Peyer's patch (tissue), 4 donors: ENCODE results near the gene KIRREL1. TPM values are rescaled to one million over a fixed set of nuclear protein-coding genes. Genes with fewer than 3 reads are reported as not detected.

ENCODE experiments used
- DNase-seq, 3 donors: peaks; one replicate each; pipeline ENCODE4 v3.0.0-alpha.2; 2017 to 2019
- H3K27ac ChIP-seq, 4 donors: fragments of 200-600 bp; sonication (generic); one replicate each; pipeline ENCODE4 v1.5.1; 2016 to 2019
- H3K27me3 ChIP-seq, 2 donors: fragments of 200-600 bp; sonication (generic); one replicate each; pipeline ENCODE4 v1.5.1; 2019
- H3K36me3 ChIP-seq, 3 donors: fragments of 200-600 bp; sonication (generic); one replicate each; pipeline ENCODE4 v1.5.1; 2016 to 2019
- H3K4me1 ChIP-seq, 4 donors: fragments of 200-600 bp; sonication (generic); one replicate each; pipeline ENCODE4 v1.5.1; 2016 to 2019
- H3K4me3 ChIP-seq, 4 donors: fragments of 200-600 bp; sonication (generic); 1 replicate in 3 of 4; 2 replicates in 1 of 4; pipeline ENCODE4 v1.5.1; 2016 to 2019; ENCODE audit warnings: mild to moderate bottlenecking in 1 of 4
- H3K9me3 ChIP-seq, 4 donors: fragments of 200-600 bp; sonication (generic); one replicate each; pipeline ENCODE4 v1.5.1; 2016 to 2019; ENCODE audit warnings: mild to moderate bottlenecking in 1 of 4
- POLR2A ChIP-seq, 2 donors: fragments of 450-650 bp; IDR thresholded peaks; one replicate each; pipeline ENCODE4 v1.5.1; 2017; ENCODE audit warnings: antibody characterized with exemption in 2 of 2, mild to moderate bottlenecking in 2 of 2, moderate library complexity in 2 of 2
- total RNA-seq, 4 donors: library from RNA; depleted of rRNA; stranded (reverse); fragments of >200 nt; gene quantifications; one replicate each; pipeline ENCODE4 v1.1.0, GENCODE V29; 2016
- TF ChIP-seq, protein P1 (sequence below), 6 experiments: fragments of 450-650 bp in 4 of 6; fragments of 200-600 bp in 2 of 6; sonication (generic) in 1 of 6; IDR thresholded peaks; one replicate each; pipeline ENCODE4 v1.5.1; 2017 to 2019; ENCODE audit warnings: antibody characterized with exemption in 6 of 6, mild to moderate bottlenecking in 3 of 6, moderate library complexity in 1 of 6

The KIRREL1 gene
- total RNA-seq, 4 donors from 2014 or later, result 2.8 to 29.7 (median 11.1) TPM

DNA sequence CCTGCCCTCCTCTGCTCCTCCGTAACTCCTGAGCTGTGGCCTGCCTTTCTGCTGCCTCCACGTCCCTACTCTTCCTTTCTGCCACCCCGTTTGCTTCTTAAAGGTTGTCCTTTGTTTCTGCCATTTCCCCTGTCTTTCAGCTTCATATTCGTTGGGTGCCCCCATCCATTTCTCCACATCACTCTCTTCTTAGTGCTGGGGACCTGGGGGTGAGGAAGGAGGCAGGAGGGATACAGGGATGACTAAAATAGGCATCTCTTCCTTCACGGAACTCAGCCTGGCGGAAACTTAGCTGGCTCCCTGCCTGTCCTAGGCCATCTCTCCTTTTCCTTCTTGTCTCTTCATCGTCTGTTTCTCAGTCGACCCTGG, 120.3 kb downstream of the KIRREL1 start:
- no peak for DNase-seq
- TF ChIP-seq, protein P1, sequence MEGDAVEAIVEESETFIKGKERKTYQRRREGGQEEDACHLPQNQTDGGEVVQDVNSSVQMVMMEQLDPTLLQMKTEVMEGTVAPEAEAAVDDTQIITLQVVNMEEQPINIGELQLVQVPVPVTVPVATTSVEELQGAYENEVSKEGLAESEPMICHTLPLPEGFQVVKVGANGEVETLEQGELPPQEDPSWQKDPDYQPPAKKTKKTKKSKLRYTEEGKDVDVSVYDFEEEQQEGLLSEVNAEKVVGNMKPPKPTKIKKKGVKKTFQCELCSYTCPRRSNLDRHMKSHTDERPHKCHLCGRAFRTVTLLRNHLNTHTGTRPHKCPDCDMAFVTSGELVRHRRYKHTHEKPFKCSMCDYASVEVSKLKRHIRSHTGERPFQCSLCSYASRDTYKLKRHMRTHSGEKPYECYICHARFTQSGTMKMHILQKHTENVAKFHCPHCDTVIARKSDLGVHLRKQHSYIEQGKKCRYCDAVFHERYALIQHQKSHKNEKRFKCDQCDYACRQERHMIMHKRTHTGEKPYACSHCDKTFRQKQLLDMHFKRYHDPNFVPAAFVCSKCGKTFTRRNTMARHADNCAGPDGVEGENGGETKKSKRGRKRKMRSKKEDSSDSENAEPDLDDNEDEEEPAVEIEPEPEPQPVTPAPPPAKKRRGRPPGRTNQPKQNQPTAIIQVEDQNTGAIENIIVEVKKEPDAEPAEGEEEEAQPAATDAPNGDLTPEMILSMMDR (IDR thresholded peaks at IDR 0.05), result no peak
- no peak for TF ChIP-seq POLR2A (IDR thresholded peaks at IDR 0.05)
- no peaks in the 10 kb centered on the region for H3K36me3 ChIP-seq
- peak overlapping the region in 2 of 4 donors; percentile 62 to 88 for H3K27ac ChIP-seq
- H3K27me3 ChIP-seq, result no peaks in the 10 kb centered on the region
- H3K4me3 ChIP-seq, result peak overlapping the region; percentile 47 to 80 (median 58)
- peaks cover 0 to 9% (median 3%) of the 10 kb centered on the region in 4 donors for H3K4me1 ChIP-seq
- H3K9me3 ChIP-seq, result no peaks in the 10 kb centered on the region

DNA sequence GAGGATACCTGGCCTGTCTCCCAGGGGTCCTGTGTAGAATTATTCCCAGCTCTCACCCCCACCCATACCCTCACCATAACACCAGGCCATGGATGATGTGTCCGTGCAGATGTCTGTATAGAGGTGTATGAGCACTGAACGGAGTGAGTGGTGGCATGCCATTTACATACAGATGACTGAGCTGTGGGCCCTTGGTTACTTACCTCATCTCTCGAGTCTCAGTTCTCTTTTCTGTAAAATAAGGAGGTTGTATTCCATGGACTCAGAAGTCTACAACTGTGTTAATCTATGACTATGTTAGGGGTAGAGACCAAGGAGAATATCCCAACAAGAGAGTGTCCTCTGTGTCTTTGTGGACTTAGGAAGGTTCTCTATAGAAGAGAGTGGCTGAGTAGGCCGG, 121.7 kb downstream of the KIRREL1 start:
- Histone ChIP-seq H3K27me3 (no peaks in the 10 kb centered on the region), H3K4me3 (no peak overlapping the region), H3K9me3 (no peaks in the 10 kb centered on the region), H3K27ac (no peak overlapping the region), H3K4me1 (peaks cover 0 to 10% (median 3%) of the 10 kb centered on the region in 4 donors), H3K36me3 (no peaks in the 10 kb centered on the region)
- DNase-seq, result peak in 1 of 3 donors; percentile 34
- TF ChIP-seq, protein P1 (IDR thresholded peaks at IDR 0.05), result no peak
- no peak for TF ChIP-seq POLR2A (IDR thresholded peaks at IDR 0.05)

DNA sequence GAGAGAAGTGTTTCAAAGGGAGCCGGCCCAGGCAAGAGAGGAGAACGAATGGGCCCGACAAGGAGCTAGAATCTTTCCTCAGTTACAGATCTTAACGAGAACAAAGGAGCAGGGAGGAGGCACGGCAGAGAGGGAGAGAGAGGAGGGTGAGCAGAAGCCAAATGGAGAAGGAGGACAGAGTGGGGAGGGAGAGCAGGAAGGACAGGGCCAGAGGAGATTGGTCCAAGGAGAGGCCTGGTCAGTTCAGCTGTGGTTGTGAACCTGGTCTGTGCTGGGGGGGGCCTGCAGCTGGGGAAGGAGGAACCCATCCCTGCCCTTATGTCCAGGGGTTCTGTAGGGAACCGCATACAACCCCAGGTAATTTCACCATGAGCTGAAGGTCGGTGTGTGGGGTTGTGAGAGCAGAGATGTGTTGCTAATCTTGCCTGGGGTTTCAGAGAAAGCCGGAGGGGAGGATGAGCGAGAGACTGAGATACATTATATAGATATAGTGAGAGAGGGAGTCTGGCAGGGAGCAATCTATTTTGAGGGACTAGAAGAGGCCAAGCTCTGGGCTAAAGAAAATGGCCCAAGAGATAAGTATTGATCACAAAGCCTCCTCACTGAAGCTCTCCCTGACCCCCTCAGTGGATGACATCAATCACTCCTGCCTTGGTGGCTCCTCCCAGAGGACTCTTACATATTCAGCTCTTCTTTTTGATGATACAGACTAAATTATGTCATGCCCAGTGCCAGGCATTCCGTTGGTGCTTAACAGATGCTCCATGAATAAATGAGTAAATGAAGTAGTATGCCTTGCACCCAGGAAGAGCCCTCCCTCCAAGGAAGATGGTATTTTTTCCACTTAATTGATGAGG, 123.1 kb downstream of the KIRREL1 start:
- Histone ChIP-seq H3K27ac (no peak overlapping the region), H3K4me1 (peaks cover 0 to 10% (median 3%) of the 10 kb centered on the region in 4 donors), H3K36me3 (no peaks in the 10 kb centered on the region), H3K4me3 (no peak overlapping the region), H3K9me3 (no peaks in the 10 kb centered on the region), H3K27me3 (no peaks in the 10 kb centered on the region)
- DNase-seq, result no peak
- no peak for TF ChIP-seq POLR2A (IDR thresholded peaks at IDR 0.05)
- TF ChIP-seq, protein P1 (IDR thresholded peaks at IDR 0.05), result no peak

DNA sequence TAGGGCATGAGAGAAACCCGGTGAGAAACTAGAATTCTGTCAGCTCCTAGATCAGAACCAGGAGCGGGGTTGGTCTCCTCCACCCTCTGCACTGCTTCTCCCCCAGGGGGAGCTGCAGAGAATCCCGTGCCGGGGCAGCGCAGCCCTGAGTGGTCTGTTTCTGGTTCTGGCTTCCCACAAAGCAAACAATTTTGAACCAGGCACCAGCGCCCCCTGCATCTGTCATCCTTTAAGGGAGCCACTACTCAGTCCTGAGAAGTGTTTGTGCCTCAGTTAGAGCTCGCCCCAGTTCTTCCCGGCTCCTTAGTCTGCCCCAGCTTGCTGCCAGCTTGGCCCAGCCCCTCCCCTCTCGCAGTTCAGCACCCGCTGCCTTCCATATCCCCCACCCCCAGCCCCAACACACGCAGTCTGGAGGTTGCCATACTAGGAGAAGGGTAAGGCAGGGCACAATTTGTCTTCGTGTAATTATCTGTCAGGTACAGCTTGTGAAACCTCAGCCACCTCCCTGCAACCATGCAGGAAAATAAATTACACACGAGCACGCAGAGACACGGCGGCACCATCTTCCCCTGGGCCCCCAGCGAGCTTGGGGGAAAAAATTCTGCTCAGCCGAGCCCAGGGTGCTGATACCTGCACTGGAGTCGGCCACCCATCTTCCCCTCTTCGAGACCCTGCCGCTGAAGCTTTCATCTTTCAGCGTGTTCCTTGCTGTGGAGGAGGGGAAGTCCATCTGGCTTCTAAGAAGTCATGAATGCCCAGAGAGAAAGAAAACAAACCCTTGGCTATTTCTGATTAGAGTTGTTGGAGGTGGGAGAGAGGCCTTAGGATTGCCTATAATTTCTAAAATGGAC, 124.6 kb downstream of the KIRREL1 start:
- peak; percentile 68 to 86 (median 71) for DNase-seq
- Histone ChIP-seq H3K9me3 (no peaks in the 10 kb centered on the region), H3K27ac (peak overlapping the region in 1 of 4 donors; percentile 16), H3K4me3 (peak overlapping the region in 3 of 4 donors; percentile 6 to 24 (median 24)), H3K36me3 (no peaks in the 10 kb centered on the region), H3K4me1 (peaks cover 0 to 10% (median 3%) of the 10 kb centered on the region in 4 donors), H3K27me3 (no peaks in the 10 kb centered on the region)
- TF ChIP-seq, protein P1 (IDR thresholded peaks at IDR 0.05), result peak; percentile 8 to 59 (median 56)
- no peak for TF ChIP-seq POLR2A (IDR thresholded peaks at IDR 0.05)

DNA sequence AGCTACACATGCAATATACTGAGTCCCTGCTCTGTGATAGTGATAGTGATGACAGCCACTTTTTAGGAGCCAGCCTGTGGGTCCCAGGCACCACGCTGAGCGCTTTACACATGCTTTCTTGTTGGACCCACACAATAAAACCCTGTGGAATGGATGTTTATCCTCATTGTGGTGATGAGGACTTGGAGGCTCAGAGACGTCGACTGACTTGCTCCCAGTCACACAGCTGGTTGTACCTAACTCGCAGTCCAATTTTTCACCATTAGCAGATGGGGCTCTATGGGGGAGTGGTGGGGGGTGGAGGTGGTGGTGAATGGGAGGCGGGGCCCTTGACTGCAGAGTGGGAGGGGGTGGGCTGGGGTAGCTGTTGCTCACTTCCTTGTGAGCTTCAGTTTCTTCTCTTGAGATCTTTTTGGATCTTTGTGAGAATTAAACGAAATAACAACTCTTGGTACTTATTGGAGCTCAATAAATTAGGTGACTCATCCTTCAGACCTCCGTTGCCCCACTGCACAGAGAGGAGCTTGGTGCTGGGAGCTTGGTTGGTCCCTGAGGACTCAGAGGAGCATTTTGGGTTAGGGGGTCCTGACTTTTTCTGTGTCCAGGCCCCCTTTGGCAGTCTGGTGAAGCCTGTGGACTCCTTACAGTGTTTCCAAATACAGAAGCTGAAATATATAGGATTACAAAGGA, 125.4 kb downstream of the KIRREL1 start:
- Histone ChIP-seq H3K9me3 (no peaks in the 10 kb centered on the region), H3K36me3 (no peaks in the 10 kb centered on the region), H3K27me3 (no peaks in the 10 kb centered on the region), H3K27ac (no peak overlapping the region), H3K4me3 (no peak overlapping the region), H3K4me1 (peaks cover 0 to 10% (median 3%) of the 10 kb centered on the region in 4 donors)
- no peak for TF ChIP-seq POLR2A (IDR thresholded peaks at IDR 0.05)
- TF ChIP-seq, protein P1 (IDR thresholded peaks at IDR 0.05), result no peak
- no peak for DNase-seq
